ENCODE data around the gene KBTBD6.

DNA sequence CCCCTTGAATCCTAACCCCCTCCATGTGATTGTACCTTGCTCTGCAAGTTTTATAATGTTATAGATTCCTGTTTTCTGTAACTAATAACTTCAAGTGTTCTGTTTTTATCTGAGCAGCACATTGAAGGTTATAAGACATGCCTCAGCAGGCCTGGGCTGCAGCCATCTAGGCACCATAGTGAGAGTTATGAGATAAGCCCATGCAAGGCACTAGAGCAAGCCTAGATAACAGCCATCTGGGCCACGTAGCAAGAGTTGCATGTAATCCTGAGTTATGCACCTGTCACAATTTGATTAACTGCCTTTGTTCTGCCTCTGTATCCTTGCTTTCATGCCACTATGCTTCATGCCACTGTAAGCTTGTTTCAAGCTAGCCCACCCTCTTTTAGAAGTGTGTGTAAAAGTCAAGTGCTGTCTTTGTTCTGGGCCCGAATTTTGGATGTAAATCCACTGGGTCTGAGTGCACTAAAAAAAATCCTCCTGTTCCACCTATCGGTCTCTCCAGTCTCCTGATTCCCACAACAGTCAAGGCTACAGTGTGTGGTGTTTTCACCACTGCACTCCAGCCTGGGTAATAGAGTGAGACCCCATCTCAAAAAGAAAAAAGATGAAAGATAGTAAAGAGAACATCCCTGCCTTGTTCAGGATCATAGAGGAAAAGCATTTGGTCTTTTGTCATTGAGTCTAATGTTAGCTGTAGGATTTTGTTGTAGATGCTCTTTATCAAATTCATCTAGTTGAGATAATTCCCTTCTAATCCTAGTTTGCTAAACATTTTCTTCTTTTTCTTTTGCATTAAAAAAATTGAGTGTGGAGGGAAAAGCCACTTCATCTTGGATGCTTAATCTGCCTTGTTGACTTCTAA is 16.0 kb upstream of the KBTBD6 start:
- TF ChIP-seq, protein P1, sequence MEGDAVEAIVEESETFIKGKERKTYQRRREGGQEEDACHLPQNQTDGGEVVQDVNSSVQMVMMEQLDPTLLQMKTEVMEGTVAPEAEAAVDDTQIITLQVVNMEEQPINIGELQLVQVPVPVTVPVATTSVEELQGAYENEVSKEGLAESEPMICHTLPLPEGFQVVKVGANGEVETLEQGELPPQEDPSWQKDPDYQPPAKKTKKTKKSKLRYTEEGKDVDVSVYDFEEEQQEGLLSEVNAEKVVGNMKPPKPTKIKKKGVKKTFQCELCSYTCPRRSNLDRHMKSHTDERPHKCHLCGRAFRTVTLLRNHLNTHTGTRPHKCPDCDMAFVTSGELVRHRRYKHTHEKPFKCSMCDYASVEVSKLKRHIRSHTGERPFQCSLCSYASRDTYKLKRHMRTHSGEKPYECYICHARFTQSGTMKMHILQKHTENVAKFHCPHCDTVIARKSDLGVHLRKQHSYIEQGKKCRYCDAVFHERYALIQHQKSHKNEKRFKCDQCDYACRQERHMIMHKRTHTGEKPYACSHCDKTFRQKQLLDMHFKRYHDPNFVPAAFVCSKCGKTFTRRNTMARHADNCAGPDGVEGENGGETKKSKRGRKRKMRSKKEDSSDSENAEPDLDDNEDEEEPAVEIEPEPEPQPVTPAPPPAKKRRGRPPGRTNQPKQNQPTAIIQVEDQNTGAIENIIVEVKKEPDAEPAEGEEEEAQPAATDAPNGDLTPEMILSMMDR (IDR thresholded peaks at IDR 0.05; ENCODE audit: low read depth, low read length) = no peak
- no peak for TF ChIP-seq EZH2phosphoT487 (IDR thresholded peaks at IDR 0.05; ENCODE audit: low read depth)

Data from OCI-LY3 (cell line).